H1 (cell line): ENCODE measurements around the gene ADAMTS17.

Source experiments
- ASH2L ChIP-seq: fragments of 200-600, 300-600 bp; sonication (generic); IDR thresholded peaks from one replicate; pipeline ENCODE4 v1.7.1; 2017; ENCODE audit warnings: low read length
- CHD1 ChIP-seq: IDR thresholded peaks from 2 replicates; pipeline ENCODE4 v1.6.1; 2012; ENCODE audit warnings: low read depth, low read length, improper control_type of control experiment
- CREB1 ChIP-seq: IDR thresholded peaks from 2 replicates; pipeline ENCODE4 v1.6.1; 2012; ENCODE audit warnings: inconsistent platforms
- CTCF ChIP-seq, 3 experiments: IDR thresholded peaks; 1 replicate in 2 of 3; 2 replicates in 1 of 3; pipeline versions ENCODE4 v1.5.1 to v1.6.1; 2011; ENCODE audit warnings: low read length in 3 of 3, mild to moderate bottlenecking in 3 of 3, inconsistent platforms in 2 of 3, low read depth in 1 of 3, moderate library complexity in 1 of 3; ENCODE audit not compliant: insufficient read depth in 1 of 3; ENCODE audit errors: control extremely low read depth in 1 of 3
- EP300 ChIP-seq, 2 experiments: IDR thresholded peaks; 1 replicate in 1 of 2; 2 replicates in 1 of 2; pipeline ENCODE4 v1.6.1; 2011 to 2012; ENCODE audit warnings: low read depth in 2 of 2, low read length in 2 of 2, mild to moderate bottlenecking in 2 of 2, borderline replicate concordance in 1 of 2, inconsistent platforms in 1 of 2, moderate library complexity in 1 of 2
- MAFK ChIP-seq: IDR thresholded peaks from 2 replicates; pipeline ENCODE4 v1.6.1; 2012; ENCODE audit warnings: low read depth, mild to moderate bottlenecking, improper control_type of control experiment, low read length
- RAD21 ChIP-seq, 2 experiments: IDR thresholded peaks in 1 of 2; conservative IDR thresholded peaks in 1 of 2; 2 replicates each; pipeline ENCODE4 v1.6.1; 2011; ENCODE audit warnings: low read depth in 2 of 2, low read length in 2 of 2, improper control_type of control experiment in 1 of 2, inconsistent platforms in 1 of 2, mild to moderate bottlenecking in 1 of 2, moderate library complexity in 1 of 2
- RFX5 ChIP-seq: IDR thresholded peaks from 2 replicates; pipeline ENCODE4 v1.6.1; 2011; ENCODE audit warnings: low read depth, low read length, improper control_type of control experiment, borderline replicate concordance
- SP2 ChIP-seq: IDR thresholded peaks from 2 replicates; pipeline ENCODE4 v1.6.1; 2012; ENCODE audit warnings: mild to moderate bottlenecking, low read length, inconsistent platforms

GRCh38 chr15:100264994-100265640 lies 76.7 kb downstream of the ADAMTS17 start:
- no peak for TF ChIP-seq CHD1
- TF ChIP-seq RAD21 (IDR thresholded peaks at IDR 0.05 in 1 of 2, conservative IDR thresholded peaks at IDR 0.05 in 1 of 2; ENCODE audit: low read depth in 2 of 2, low read length in 2 of 2) = no peak
- no peak for TF ChIP-seq CREB1
- TF ChIP-seq RFX5 = no peak
- TF ChIP-seq MAFK = no peak
- no peak for TF ChIP-seq CTCF (IDR thresholded peaks at IDR 0.05; ENCODE audit: control extremely low read depth in 1 of 3, insufficient read depth in 1 of 3, low read depth in 1 of 3, low read length in 3 of 3)
- no peak for TF ChIP-seq SP2
- no peak for TF ChIP-seq ASH2L
- TF ChIP-seq EP300 (IDR thresholded peaks at IDR 0.05; ENCODE audit: borderline replicate concordance in 1 of 2, low read depth in 2 of 2, low read length in 2 of 2) = no peak
